KG1 (cell line): ENCODE measurements around the gene SGCA.
A peak's percentile ranks its signal among the peaks of the same experiment; 100 is the strongest.

Source experiments
- DNase-seq: peaks from one replicate; lab custom pipeline; 2025; lab: John Stamatoyannopoulos, UW

The SGCA gene

GRCh38 chr17:50167371-50167770 is 1.6 kb downstream of the SGCA start:
- no peak for DNase-seq

- no peak for DNase-seq
Measured at GRCh38 chr17:50168319-50168718, 2.5 kb downstream of the SGCA start.

DNA sequence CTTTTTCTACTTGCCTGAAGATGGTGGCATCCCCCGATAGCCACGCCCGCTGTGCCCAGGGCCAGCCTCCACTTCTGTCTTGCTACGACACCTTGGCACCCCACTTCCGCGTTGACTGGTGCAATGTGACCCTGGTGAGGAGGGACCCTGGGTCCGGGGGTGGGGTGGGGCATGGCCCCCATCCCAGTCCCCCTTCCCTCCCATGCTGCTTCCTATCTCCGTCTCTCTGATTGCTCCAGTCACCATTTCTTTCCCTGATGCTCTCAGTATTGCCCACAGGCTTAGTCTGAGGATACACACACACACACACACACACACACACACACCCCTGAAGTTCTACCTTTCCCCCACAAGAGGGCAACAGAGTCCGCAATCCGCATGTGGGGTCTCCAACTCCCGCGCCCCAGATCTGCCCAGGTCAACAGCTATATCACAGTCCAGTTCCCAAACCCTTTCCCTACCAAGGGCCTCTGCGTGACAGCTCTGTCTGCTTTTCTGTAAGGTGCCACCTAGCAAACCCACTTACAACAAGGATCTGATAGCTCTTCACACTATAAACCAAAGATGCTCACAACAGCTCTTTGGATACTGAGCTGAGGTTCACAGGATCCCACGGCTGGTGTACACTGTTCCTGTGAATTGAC is 3.4 kb downstream of the SGCA start:
- DNase-seq, result peak; percentile 53

GRCh38 chr17:50169881-50170459 is 4.2 kb downstream of the SGCA start:
- no peak for DNase-seq

DNA sequence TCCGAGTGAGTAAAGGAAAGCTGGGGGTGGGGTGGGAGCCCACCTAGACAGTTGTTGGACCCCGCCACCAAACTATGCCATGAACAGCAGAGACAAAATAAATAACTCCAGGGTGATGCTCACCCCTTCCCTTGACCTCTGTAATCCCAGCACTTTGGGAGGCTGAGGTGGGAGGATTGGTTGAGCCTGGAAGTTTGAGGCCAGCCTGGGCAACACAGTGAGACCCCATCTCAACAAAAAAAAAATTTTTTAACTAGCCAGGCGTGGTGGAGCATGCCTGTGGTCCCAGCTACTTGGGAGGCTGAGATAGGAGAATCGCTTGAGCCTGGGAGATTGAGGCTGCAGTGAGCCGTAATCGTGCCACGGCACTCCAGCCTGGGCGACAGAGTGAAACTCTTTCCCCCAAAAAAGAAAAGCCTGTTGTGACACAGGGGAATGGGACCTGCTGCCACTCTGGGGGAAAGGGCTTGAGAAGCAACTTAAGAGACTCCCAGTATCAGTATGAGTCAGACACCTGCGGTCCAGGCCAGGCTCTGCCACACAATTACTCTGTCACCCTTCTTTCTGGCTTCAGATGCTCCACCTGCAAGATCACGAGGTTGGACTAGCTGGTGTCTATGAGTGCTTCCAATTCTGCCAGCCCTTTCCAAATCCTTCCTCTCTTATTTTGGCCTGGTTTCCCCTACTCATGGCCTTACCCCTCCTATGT is 5.0 kb downstream of the SGCA start:
- no peak for DNase-seq

DNA sequence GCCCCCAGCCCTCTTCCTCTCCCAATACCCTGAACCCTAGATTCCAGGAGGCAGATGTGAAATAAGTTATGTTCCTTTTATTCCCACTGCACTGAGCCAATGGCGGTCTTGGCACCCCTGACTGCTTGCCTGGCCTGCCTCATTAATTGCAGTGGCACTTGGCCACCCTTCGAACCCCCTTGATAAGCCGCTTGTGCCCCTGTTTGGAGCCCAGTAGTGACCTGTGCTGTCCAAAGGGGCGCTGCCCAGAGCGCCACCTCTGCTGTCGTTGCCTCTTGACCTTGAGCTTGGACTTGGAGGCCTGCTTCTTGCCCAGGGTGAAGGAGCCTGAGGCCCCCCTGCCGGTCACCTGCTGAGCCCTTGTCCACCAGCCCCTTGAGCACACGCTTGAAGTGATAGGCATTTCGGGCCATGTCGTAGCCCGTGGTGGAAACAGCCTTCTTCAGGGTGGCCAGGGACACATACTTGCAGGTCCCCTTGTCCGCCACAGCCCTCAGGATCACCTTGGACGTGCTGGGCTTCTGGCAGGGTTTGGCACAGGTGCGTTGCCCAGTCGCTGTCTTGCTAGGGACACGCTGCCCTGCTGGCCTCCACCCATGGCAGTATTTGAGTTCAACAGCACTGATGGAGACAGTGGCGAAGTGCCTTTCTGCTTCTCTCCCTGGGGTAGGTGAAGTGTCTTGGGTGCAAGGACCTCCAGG is 5.7 kb downstream of the SGCA start:
- DNase-seq, result no peak

GRCh38 chr17:50172130-50172529 is 6.3 kb downstream of the SGCA start:
- DNase-seq, result no peak

DNA sequence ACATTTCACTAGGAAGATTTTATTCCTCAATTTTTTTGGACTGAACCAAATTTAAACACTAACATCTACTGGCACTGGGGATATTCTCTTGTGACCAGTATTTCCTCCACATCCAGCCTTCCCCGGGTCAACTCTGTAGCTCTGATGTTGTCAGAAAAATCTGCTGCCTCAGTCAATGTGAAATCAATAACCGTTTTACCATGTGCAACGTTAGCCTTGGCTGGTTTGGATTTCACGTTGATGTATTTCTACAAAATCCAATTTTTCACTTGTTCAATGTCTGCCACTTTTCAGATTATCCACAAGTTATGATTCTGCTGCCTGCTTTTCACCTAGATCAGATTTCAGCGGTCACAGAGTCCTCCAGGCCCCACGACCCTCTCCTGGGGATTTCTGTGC is 7.1 kb downstream of the SGCA start:
- no peak for DNase-seq

DNA sequence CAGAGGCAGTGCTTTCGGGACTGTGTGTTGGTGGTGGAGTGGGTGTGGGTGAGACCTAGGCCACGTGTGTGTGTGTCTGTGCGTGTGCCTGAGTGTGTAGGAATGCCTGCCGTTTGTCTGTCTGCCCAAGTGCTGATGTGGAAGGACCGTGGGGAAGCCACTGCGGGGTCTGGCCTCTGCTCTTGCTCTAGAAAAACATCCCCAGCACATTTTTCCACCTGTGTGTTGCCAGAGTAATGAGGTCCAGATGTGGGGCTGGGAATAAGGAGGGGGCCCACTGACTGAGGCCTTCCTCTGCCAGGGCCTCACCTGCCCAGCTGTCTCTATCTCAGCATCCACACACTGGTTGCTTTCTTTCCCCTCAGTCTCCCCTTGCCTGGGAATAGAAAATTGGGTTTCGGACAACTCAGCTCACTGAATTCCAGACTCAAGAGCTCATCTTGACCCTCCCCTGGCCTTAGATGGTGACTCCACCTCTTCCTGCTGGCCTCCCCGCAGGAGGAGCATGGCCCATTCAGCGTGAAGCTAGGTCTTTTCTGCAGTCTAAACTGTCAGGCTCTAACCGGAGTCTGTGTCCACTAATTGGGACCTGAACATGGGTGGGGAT is 7.6 kb downstream of the SGCA start:
- no peak for DNase-seq

GRCh38 chr17:50174444-50174843 is 8.6 kb downstream of the SGCA start:
- DNase-seq, result no peak

DNA sequence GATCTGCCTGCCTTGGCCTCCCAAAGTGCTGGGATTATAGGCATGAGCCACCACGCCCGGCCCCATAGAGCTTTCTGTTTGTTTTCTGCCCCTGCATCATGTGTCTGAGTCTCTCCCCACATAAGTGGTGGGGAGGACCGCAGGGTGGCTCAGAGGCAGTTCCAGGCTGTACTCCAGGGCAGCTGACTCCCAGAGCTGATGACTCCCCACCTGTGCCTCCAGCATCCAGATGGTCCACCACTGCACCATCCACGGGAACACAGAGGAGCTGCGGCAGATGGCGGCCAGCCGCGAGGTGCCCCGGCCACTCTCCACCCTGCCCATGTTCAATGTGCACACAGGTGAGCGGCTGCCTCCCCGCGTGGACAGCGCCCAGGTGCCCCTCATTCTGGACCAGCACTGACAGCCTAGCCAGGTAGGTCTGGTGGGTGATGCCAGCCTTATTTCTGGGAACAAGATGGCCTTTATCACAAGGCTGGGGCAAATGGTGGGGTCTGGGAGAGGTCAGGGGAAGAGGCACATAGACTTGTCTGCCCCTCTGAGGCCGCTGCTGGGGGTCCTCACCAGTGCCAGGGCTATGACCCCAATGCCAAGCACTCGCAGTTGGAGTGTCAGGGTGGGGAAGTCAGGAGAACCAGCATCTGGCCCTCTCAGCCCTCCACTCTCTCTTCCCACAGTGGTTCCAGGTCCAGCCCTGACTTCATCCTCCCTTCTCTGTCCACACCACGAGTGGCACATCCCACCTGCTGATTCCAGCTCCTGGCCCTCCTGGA is 9.4 kb downstream of the SGCA start:
- DNase-seq, result no peak

DNA sequence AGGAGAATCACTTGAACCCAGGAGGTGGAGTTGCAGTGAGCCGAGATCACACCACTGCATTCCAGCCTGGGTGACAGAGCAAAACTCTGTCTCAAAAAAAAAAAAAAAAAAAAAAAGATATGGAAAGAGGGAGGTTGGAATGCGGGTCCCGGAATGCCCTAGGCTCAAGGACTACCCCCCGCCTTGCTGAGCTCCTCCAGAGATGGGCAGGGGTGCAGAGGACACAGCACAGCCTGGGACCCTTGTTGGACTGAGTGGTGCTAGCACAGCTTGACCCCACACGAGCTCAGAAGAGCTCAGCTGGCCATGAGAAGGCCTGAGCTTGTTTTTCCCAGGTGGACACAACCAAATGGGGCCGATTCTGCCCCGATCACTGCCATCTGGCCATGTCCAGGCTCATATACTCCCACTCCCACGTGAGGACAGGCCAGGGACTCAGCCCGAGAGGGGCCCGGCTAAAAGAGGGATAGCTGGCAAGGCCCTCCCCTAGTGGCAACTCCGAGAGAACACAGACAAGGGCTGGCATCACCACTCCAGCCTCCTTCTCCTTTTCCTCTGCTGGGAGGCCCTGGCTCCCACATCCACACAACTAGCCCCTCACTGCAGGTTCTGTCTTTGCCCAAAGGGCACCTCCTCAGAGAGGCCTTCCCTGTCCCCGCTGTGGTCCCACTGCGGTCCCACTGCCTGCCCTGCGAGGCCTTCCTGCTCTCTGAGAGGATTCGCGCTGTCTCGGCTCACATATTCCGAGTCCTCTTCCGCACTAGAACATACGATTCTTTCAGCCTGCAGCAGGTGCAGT is 11.0 kb downstream of the SGCA start:
- no peak for DNase-seq

DNA sequence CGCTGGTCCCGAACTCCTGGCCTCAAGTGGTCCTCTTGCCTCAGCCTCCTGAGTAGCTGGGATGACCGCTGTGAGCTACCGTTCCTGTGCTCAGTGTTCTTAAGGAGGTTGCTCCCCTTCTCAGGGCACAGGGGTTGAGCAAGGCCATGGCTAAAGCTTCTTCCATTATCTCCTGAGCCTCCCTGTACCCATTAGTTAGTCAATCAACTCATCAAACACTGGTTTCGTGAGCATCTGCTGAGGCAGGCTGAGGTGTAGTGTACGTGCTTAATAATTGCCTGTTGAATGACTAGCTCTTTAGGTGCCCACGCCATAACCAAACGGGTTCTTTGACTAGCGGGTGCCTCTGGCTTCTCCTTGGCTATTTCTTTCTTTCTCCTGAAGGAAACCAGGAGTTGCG is 11.7 kb downstream of the SGCA start:
- no peak for DNase-seq

DNA sequence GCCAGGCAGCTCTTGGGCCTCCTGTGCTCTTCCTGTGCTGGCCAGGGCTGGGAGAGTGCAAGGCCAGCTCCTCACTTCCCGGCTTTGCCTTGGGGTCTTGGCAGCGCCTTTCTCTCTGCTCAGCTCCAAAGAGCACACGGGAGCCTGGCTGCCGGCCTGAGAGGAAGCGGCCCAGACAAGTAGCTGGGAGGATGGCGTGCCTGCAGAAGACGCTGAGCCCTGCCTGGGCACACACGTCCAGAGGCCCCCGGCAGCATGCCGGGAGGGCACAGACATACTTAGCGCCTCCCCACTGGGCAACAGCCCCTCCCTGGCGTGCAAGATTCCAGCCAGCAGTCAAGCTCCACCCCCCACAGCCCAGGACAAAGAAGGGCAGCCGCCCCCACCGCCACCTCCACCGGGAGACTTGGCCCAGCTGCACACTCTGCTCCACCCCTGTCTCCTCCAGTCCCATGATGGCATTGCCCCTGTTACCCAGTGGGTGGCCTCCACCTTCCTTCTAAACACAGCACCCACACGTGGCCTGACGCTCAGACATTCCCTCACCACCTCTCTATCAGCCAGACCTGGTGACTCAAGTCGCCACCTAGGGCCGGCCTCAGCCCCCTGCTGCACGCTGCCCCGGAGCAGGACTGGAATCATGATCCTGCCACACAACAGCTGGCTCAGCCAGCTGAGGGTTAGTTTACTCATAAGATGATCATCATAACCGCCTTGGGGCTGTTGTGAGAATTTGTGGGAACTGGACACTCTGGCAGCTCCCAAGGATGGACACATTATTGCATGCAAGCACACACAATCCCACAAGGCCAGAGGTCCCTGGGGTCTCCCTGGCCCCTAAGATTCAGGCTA is 12.4 kb downstream of the SGCA start:
- no peak for DNase-seq

DNA sequence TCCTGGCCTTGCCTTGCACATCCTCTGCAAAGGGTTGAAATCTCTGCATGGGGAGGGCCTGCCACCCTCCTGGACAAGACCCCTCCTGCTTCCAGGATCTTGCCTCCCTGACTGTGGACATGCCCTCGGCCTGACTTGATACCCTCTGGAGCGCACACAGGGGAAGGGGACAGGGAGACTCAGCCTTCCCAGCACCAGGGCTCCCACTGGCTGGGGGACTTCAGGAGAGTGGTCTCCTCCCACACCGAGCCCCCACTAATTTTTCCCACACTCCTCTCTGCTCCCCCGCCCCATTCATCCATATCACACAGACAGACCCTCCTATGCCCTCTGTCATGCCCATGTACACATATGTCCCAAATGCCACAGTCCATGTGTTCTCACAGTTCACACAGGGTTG is 14.3 kb downstream of the SGCA start:
- DNase-seq, result no peak

GRCh38 chr17:50180620-50181019 is 14.8 kb downstream of the SGCA start:
- no peak for DNase-seq

GRCh38 chr17:50181144-50181543 is 15.3 kb downstream of the SGCA start:
- no peak for DNase-seq

- no peak for DNase-seq
Measured at GRCh38 chr17:50181591-50182560, 16.1 kb downstream of the SGCA start.
